ENCODE measurements around the gene TWIST2.

DNA sequence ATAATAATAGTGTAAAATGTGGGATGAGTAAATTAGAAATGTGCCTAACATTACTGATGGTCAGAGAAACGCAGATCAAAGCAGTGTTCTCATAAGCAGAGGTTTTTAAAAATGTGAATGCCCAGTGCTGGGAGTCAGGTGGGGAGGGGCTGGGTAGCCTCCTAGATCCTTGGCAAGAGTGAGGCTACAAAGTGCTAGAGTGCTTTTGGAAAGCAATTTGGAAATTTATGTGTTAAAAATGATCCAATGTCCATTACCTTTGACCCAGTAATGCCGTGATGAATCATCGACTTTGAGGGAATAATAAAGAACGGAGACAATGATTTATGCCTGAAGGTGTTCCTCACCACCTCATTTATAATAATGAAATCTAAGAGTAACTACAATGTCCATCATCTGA lies 44.9 kb upstream of the TWIST2 start:
- TF ChIP-seq, protein P1, sequence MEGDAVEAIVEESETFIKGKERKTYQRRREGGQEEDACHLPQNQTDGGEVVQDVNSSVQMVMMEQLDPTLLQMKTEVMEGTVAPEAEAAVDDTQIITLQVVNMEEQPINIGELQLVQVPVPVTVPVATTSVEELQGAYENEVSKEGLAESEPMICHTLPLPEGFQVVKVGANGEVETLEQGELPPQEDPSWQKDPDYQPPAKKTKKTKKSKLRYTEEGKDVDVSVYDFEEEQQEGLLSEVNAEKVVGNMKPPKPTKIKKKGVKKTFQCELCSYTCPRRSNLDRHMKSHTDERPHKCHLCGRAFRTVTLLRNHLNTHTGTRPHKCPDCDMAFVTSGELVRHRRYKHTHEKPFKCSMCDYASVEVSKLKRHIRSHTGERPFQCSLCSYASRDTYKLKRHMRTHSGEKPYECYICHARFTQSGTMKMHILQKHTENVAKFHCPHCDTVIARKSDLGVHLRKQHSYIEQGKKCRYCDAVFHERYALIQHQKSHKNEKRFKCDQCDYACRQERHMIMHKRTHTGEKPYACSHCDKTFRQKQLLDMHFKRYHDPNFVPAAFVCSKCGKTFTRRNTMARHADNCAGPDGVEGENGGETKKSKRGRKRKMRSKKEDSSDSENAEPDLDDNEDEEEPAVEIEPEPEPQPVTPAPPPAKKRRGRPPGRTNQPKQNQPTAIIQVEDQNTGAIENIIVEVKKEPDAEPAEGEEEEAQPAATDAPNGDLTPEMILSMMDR (IDR thresholded peaks at IDR 0.05) = no peak
- TF ChIP-seq POLR2A (IDR thresholded peaks at IDR 0.05) = no peak
